ENCODE results near the gene CFLAR.
"Not testable (repeated sequence)": the region's sequence is repeated elsewhere in the genome, so short reads cannot be mapped to it uniquely, and the experiment has no call there.

Gene CFLAR

GRCh38 chr2:201137505-201138400 lies 21.8 kb downstream of the CFLAR start:
- H3K4me3 ChIP-seq (ENCODE audit: low read depth, low read length), result no peak overlapping the region
- TF ChIP-seq CTCF (conservative IDR thresholded peaks at IDR 0.05; ENCODE audit: low read depth, low read length), result no peak
- DNase-seq (ENCODE audit: low read depth), result no peak

GRCh38 chr2:201138401-201138970 lies 22.5 kb downstream of the CFLAR start:
- no peak for DNase-seq (ENCODE audit: low read depth)
- no peak overlapping the region for H3K4me3 ChIP-seq (ENCODE audit: low read depth, low read length)
- no peak for TF ChIP-seq CTCF (conservative IDR thresholded peaks at IDR 0.05; ENCODE audit: low read depth, low read length)

GRCh38 chr2:201138986-201139781 lies 23.2 kb downstream of the CFLAR start:
- DNase-seq (ENCODE audit: low read depth); H3K4me3 ChIP-seq (ENCODE audit: low read depth, low read length): not testable (repeated sequence)

GRCh38 chr2:201139836-201140604 lies 24.1 kb downstream of the CFLAR start:
- no peak overlapping the region for H3K4me3 ChIP-seq (ENCODE audit: low read depth, low read length)
- DNase-seq (ENCODE audit: low read depth), result no peak
- no peak for TF ChIP-seq CTCF (conservative IDR thresholded peaks at IDR 0.05; ENCODE audit: low read depth, low read length)

- TF ChIP-seq CTCF (conservative IDR thresholded peaks at IDR 0.05; ENCODE audit: low read depth, low read length), result no peak
- no peak for DNase-seq (ENCODE audit: low read depth)
- H3K4me3 ChIP-seq (ENCODE audit: low read depth, low read length), result no peak overlapping the region
These were observed 28.4 kb downstream of the CFLAR start for GRCh38 chr2:201144101-201145051.

GRCh38 chr2:201148434-201148990 lies 32.5 kb downstream of the CFLAR start:
- no peak overlapping the region for H3K4me3 ChIP-seq (ENCODE audit: low read depth, low read length)
- TF ChIP-seq CTCF (conservative IDR thresholded peaks at IDR 0.05; ENCODE audit: low read depth, low read length), result no peak
- no peak for DNase-seq (ENCODE audit: low read depth)

Measured in choroid plexus epithelial cell (primary cell).